ENCODE results near the gene PARP14.

PARP14 gene

DNA sequence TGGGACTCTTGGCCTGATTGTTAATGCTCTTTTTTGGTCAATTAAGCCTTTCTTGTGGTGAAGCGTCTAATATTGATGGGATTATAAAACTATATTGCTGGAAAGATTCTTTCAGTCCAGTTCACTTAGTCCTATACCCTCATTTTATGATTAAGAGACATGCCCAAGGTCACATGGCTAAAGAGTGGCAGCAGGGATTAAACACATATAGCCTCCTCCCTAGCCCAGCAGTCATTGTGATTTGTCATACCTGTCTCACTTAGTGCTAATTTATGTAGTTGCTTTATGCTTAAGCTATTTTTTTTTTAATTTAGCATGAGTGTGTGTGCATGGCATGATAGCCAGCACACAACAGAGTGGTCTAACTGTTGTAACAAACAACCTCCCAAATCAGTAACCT lies 9.5 kb downstream of the PARP14 start:
- H2AFZ ChIP-seq (ENCODE audit: low read length) = no peak overlapping the region
- no peaks in the 10 kb centered on the region; the same call in 1 of the 2 replicates for H3K36me3 ChIP-seq (replicated peaks; ENCODE audit: insufficient read depth, low read length)

DNA sequence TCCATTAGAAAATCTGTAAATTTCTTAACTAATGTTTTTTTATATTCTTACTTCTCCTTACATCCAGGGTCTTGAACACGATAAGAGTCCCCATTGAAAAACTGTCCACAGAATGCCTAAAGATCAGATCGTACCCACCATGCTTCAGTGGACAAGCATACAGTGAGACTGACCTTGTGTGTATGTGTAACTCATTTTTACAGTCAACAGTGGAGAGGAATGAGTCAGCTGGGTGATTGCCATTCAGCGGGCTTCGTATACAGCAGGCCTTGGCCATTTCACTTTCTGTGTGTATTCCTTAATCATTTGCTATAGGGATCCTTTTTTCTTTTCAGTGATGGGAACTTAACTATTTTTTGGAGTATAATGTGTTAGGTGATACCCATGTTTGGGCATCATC lies 10.6 kb downstream of the PARP14 start:
- Histone ChIP-seq H3K4me2 (ENCODE audit: low read depth, low read length) (no peak overlapping the region), H4K20me1 (ENCODE audit: insufficient read depth, low read length) (no peaks in the 10 kb centered on the region), H3K4me3 (ENCODE audit: low read length) (no peak overlapping the region), H2AFZ (ENCODE audit: low read length) (no peak overlapping the region), H3K27me3 (replicated peaks; ENCODE audit: insufficient read depth, low read length) (no peaks in the 10 kb centered on the region), H3K9me2 (replicated peaks; ENCODE audit: insufficient read depth, low read length) (no peaks in the 10 kb centered on the region), H3K36me3 (replicated peaks; ENCODE audit: insufficient read depth, low read length) (no peaks in the 10 kb centered on the region; the same call in 1 of the 2 replicates), H3K9ac (ENCODE audit: low read length) (no peak overlapping the region), H3K9me3 (replicated peaks; ENCODE audit: insufficient read depth, low read length) (no peaks in the 10 kb centered on the region), H3K79me2 (ENCODE audit: low read length) (no peaks in the 10 kb centered on the region), H3F3A (ENCODE audit: insufficient read depth, low read length) (no peaks in the 10 kb centered on the region), H3K4me1 (ENCODE audit: low read length) (no peaks in the 10 kb centered on the region), H3K27ac (ENCODE audit: low read length) (no peak overlapping the region)
- TF ChIP-seq, protein P1, sequence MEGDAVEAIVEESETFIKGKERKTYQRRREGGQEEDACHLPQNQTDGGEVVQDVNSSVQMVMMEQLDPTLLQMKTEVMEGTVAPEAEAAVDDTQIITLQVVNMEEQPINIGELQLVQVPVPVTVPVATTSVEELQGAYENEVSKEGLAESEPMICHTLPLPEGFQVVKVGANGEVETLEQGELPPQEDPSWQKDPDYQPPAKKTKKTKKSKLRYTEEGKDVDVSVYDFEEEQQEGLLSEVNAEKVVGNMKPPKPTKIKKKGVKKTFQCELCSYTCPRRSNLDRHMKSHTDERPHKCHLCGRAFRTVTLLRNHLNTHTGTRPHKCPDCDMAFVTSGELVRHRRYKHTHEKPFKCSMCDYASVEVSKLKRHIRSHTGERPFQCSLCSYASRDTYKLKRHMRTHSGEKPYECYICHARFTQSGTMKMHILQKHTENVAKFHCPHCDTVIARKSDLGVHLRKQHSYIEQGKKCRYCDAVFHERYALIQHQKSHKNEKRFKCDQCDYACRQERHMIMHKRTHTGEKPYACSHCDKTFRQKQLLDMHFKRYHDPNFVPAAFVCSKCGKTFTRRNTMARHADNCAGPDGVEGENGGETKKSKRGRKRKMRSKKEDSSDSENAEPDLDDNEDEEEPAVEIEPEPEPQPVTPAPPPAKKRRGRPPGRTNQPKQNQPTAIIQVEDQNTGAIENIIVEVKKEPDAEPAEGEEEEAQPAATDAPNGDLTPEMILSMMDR (IDR thresholded peaks at IDR 0.05; ENCODE audit: low read length) = no peak
- TF ChIP-seq EZH2 (optimal IDR thresholded peaks at IDR 0.05; ENCODE audit: low read depth, low read length) (no peak), EZH2phosphoT487 (IDR thresholded peaks at IDR 0.05; ENCODE audit: low read length) (no peak)
- DNase-seq = no peak

More for the DNA sequence above, 9.5 kb downstream of the PARP14 start:
- Histone ChIP-seq H3K79me2 (ENCODE audit: low read length) (no peaks in the 10 kb centered on the region), H4K20me1 (ENCODE audit: insufficient read depth, low read length) (no peaks in the 10 kb centered on the region), H3K4me1 (ENCODE audit: low read length) (no peaks in the 10 kb centered on the region), H3F3A (ENCODE audit: insufficient read depth, low read length) (no peaks in the 10 kb centered on the region), H3K27me3 (replicated peaks; ENCODE audit: insufficient read depth, low read length) (no peaks in the 10 kb centered on the region), H3K4me2 (ENCODE audit: low read depth, low read length) (no peak overlapping the region), H3K27ac (ENCODE audit: low read length) (no peak overlapping the region), H3K9me3 (replicated peaks; ENCODE audit: insufficient read depth, low read length) (no peaks in the 10 kb centered on the region), H3K4me3 (ENCODE audit: low read length) (no peak overlapping the region), H3K9me2 (replicated peaks; ENCODE audit: insufficient read depth, low read length) (no peaks in the 10 kb centered on the region), H3K9ac (ENCODE audit: low read length) (no peak overlapping the region)
- no peak for DNase-seq
- TF ChIP-seq, protein P1 (IDR thresholded peaks at IDR 0.05; ENCODE audit: low read length) = no peak
- no peak for TF ChIP-seq EZH2phosphoT487 (IDR thresholded peaks at IDR 0.05; ENCODE audit: low read length)
- no peak for TF ChIP-seq EZH2 (optimal IDR thresholded peaks at IDR 0.05; ENCODE audit: low read depth, low read length)

DNA sequence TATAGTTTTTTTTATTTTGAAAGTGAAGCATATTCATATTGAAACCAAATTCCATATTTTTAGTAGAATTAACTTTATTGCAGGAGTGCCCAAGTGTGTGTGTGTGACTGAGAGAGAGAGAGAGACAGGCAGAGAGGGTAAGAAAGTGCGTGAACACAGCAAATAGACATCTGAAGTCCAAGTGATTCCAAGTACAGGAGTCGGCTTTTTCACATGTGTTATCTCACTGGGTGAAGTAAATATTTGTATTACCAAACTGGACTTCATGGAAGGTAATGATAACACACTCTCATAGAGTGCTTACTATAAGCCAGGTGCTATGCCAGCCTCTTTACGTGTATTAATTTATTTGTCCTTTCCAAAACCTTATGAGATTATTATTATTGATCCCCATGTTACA lies 12.0 kb downstream of the PARP14 start:
- Histone ChIP-seq H3K4me2 (ENCODE audit: low read depth, low read length) (no peak overlapping the region), H3F3A (ENCODE audit: insufficient read depth, low read length) (no peaks in the 10 kb centered on the region), H4K20me1 (ENCODE audit: insufficient read depth, low read length) (no peaks in the 10 kb centered on the region), H3K27me3 (replicated peaks; ENCODE audit: insufficient read depth, low read length) (no peaks in the 10 kb centered on the region), H3K9ac (ENCODE audit: low read length) (no peak overlapping the region), H2AFZ (ENCODE audit: low read length) (no peak overlapping the region), H3K9me3 (replicated peaks; ENCODE audit: insufficient read depth, low read length) (no peaks in the 10 kb centered on the region), H3K4me3 (ENCODE audit: low read length) (no peak overlapping the region), H3K27ac (ENCODE audit: low read length) (no peak overlapping the region), H3K36me3 (replicated peaks; ENCODE audit: insufficient read depth, low read length) (no peaks in the 10 kb centered on the region; the same call in 1 of the 2 replicates), H3K4me1 (ENCODE audit: low read length) (no peaks in the 10 kb centered on the region), H3K79me2 (ENCODE audit: low read length) (no peaks in the 10 kb centered on the region), H3K9me2 (replicated peaks; ENCODE audit: insufficient read depth, low read length) (no peaks in the 10 kb centered on the region)
- no peak for DNase-seq
- TF ChIP-seq, protein P1 (IDR thresholded peaks at IDR 0.05; ENCODE audit: low read length) = no peak
- TF ChIP-seq EZH2phosphoT487 (IDR thresholded peaks at IDR 0.05; ENCODE audit: low read length) = no peak
- no peak for TF ChIP-seq EZH2 (optimal IDR thresholded peaks at IDR 0.05; ENCODE audit: low read depth, low read length)
